HEK293T (cell line): Measurements from ENCODE around the gene IFI30.

ENCODE experiments used
- BHLHE40 ChIP-seq: fragments of 450-650 bp; IDR thresholded peaks from 2 replicates; pipeline ENCODE4 v1.6.1; 2016; ENCODE audit warnings: mild to moderate bottlenecking, moderate library complexity, borderline replicate concordance
- CTBP1 ChIP-seq: fragments of 450-650 bp; IDR thresholded peaks from 2 replicates; pipeline ENCODE4 v1.6.1; 2016; ENCODE audit warnings: borderline replicate concordance
- ELF4 ChIP-seq: fragments of 450-650 bp; IDR thresholded peaks from 2 replicates; pipeline ENCODE4 v1.6.1; 2017; ENCODE audit warnings: antibody characterized with exemption
- FOXA1 ChIP-seq: fragments of 450-650 bp; IDR thresholded peaks from 2 replicates; pipeline ENCODE4 v1.6.1; 2016; ENCODE audit warnings: mild to moderate bottlenecking
- FOXK2 ChIP-seq: fragments of 450-650 bp; IDR thresholded peaks from 2 replicates; pipeline ENCODE4 v1.6.1; 2016; ENCODE audit warnings: mild to moderate bottlenecking
- FOXM1 ChIP-seq: fragments of 450-650 bp; IDR thresholded peaks from 2 replicates; pipeline ENCODE4 v1.6.1; 2017; ENCODE audit warnings: mild to moderate bottlenecking, borderline replicate concordance
- HDGF ChIP-seq: fragments of 450-650 bp; IDR thresholded peaks from 2 replicates; pipeline ENCODE4 v1.6.1; 2017; ENCODE audit warnings: antibody characterized with exemption, borderline replicate concordance
- L3MBTL2 ChIP-seq: fragments of 450-650 bp; conservative IDR thresholded peaks from 2 replicates; pipeline ENCODE4 v1.6.1; 2016; ENCODE audit warnings: mild to moderate bottlenecking
- LEF1 ChIP-seq: fragments of 450-650 bp; IDR thresholded peaks from 2 replicates; pipeline ENCODE4 v1.6.1; 2017; ENCODE audit warnings: mild to moderate bottlenecking, borderline replicate concordance
- SP1 ChIP-seq: fragments of 450-650 bp; IDR thresholded peaks from 2 replicates; pipeline ENCODE4 v1.6.1; 2017
- SUZ12 ChIP-seq: fragments of 450-650 bp; IDR thresholded peaks from 2 replicates; pipeline ENCODE4 v1.6.1; 2016; ENCODE audit warnings: mild to moderate bottlenecking
- TARDBP ChIP-seq: fragments of 450-650 bp; IDR thresholded peaks from 2 replicates; pipeline ENCODE4 v1.6.1; 2016
- ZNF384 ChIP-seq: fragments of 450-650 bp; IDR thresholded peaks from 2 replicates; pipeline ENCODE4 v1.6.1; 2016
- TF ChIP-seq, protein P1 (sequence below): fragments of 450-650 bp; IDR thresholded peaks from 2 replicates; pipeline ENCODE4 v1.6.1; 2016

DNA sequence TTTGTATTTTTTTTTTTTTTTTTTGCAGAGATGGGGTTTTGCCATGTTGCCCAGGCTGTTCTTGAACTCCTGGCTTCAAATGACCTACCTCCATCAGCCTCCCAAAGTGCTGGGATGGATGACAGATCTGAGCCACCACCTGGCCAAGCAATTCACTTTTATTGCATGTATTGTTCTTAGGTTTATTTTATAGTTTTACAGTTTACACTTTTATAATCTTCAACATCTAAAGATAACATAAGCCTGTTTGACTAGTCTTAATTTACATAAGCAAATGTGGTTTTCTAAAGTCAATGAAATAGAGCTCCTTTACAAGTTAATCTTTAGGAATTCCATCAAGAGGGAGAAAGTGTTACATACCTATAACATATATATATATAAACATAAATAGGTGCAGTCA is 9.9 kb downstream of the IFI30 start:
- TF ChIP-seq, protein P1, sequence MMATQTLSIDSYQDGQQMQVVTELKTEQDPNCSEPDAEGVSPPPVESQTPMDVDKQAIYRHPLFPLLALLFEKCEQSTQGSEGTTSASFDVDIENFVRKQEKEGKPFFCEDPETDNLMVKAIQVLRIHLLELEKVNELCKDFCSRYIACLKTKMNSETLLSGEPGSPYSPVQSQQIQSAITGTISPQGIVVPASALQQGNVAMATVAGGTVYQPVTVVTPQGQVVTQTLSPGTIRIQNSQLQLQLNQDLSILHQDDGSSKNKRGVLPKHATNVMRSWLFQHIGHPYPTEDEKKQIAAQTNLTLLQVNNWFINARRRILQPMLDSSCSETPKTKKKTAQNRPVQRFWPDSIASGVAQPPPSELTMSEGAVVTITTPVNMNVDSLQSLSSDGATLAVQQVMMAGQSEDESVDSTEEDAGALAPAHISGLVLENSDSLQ: no peak
- TF ChIP-seq CTBP1: no peak
- no peak for TF ChIP-seq SUZ12
- TF ChIP-seq SP1: no peak
- TF ChIP-seq ZNF384: no peak
- TF ChIP-seq FOXK2: no peak
- no peak for TF ChIP-seq FOXM1
- no peak for TF ChIP-seq L3MBTL2
- TF ChIP-seq TARDBP: no peak
- no peak for TF ChIP-seq BHLHE40
- no peak for TF ChIP-seq HDGF
- no peak for TF ChIP-seq FOXA1
- no peak for TF ChIP-seq ELF4
- no peak for TF ChIP-seq LEF1
